ENCODE data around the gene PODXL2.
A peak's percentile ranks its signal among the peaks of the same experiment; 100 is the strongest.
"Not testable (repeated sequence)": the region's sequence is repeated elsewhere in the genome, so short reads cannot be mapped to it uniquely, and the experiment has no call there.

Gene PODXL2

DNA sequence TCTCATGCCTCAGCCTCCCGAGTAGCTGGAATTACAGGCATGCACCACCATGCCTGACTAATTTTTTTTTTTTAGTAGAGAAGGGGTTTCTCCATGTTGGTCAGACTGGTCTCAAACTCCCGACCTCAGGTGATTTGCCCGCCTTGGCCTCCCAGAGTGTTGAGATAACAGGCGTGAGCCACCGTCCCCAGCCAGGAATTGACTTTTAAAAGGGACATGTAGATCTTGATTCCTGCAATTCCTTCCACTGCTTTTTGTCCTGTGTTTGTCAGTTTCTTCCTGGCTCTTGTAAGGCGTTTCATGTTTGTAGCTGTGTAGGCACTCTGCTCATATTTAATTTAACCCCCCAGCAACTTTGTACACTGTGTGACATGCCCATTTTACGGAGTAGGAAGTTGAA is 23.4 kb upstream of the PODXL2 start:
- DNase-seq: not testable (repeated sequence)

DNA sequence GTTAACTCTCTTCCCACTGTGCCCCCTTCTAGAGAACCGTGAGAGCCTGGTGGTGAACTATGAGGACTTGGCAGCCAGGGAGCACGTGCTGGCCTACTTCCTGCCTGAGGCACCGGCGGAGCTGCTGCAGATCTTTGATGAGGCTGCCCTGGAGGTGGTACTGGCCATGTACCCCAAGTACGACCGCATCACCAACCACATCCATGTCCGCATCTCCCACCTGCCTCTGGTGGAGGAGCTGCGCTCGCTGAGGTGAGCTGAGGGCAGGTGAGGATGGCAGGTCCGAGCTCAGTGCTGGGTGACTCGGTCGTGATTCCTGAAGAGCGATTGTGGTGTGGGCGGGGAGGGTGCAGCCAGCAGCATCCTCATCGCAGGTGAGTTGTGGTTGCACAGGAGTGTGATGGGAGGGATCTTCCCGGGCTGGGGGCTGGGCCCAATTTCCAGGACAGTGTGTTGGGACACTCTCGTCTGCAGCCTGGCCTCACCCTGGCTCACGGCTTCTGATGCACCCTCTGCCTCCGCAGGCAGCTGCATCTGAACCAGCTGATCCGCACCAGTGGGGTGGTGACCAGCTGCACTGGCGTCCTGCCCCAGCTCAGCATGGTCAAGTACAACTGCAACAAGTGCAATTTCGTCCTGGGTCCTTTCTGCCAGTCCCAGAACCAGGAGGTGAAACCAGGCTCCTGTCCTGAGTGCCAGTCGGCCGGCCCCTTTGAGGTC is 22.7 kb upstream of the PODXL2 start:
- DNase-seq: no peak

DNA sequence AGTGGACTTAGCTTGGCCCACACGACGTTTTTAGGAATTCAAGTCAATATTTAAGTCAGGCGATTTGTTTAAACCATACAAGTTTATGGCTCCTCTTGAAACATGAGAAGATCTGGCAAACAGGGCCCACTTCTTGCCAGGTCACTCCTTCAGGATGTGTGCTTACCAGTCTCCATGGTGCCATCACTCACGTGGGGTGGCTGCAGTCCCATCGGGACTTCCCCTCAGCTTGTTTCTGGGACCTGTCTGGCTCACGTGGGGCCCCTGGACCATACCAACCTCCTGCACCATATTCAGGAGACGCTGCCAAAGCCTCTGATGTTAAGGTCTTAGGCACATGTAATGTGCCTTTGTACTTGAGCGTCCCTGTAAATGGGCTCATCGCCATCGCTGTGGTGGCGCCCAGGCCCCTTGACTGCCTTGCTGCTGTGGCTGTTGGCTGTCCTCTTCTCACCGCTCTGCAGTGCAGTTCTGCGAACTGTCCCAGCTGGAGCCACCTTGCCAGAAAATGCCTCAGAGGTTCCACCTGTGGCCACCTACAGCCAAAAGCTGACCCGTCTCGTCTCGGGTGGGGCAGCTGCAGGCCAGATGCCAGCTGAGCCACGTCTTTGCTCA is 21.9 kb upstream of the PODXL2 start:
- no peak for DNase-seq

DNA sequence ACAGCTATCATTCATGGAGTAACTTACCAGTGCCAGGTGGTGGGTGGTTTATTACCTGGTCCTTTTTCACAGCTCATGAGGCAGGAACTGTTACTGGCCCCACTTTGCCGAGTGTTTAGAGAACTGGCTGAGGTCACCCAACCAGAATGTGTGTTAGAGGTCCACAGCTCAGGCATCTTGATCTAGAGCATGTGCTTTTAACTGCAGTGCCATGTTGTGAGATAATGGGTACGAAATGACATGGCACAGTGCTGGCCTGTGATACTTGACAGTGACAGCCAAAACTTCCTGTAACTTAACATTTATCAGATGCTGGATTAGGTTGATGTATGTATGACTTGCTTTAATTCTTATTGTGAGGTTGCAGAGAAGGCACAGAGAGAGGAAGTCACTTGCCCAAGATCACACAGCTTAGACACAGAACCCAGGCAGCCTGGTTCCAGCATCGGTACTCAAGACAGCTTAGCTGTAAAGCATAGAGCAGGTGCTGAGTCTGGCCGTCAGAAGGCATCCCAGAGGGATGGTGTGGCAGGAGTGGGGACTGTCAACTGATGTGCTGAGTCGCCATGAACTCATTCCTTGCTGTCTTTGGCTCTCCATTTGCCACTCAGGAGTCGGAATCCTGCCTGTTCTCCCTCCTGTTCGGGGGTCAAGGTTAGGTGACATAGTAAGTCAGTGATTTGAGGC is 21.2 kb upstream of the PODXL2 start:
- DNase-seq: no peak

DNA sequence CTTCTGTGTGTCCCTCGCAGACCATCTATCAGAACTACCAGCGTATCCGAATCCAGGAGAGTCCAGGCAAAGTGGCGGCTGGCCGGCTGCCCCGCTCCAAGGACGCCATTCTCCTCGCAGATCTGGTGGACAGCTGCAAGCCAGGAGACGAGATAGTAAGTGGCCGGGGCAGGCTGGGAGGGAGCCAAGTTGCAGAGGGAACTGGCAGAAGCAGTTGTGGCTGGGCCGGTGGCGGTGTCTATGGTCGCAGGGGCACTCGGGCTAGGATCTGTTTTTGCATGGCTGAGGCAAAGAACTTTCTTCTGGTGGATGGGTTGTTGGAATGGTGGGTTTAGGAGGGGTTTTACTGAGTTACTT is 20.6 kb upstream of the PODXL2 start:
- DNase-seq: no peak

DNA sequence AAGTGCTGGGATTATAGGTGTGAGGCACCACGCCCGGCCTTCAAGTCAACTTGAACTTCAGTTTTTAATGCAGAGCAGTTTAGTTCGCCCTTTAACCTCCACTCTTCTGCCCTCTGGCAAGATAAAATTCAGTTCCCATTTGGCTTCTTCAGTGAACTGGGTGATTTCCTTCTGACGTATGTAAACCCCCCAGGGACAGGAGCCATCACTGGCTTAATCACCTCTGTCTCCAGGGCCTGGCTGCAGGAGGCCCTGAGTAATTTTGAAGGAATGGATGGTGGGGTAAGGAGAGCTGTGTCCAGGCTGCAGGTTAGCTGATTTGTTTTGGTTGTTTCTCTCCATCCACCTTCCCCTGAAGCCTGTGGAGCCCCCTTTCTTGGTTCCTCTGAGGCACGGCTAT is 18.9 kb upstream of the PODXL2 start:
- no peak for DNase-seq

DNA sequence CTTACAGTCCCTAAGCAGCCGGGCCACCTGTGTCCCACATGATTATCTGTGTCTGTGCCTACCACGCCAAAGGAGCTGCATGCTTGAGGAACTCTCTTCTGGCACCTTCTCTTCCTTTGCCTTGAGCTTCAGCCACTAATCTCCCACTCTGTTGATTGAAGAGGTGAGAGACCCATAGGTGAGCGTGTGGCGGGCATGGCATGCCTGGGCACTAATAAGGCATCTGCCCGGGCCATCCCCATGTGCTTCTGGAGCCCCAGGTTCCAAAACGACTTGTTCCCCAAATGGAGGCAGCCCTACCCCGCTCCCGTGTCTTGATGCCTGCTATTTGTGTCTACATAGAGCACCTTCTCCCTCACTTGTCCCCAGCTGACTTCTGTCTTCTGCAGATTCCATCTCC is 17.7 kb upstream of the PODXL2 start:
- no peak for DNase-seq

DNA sequence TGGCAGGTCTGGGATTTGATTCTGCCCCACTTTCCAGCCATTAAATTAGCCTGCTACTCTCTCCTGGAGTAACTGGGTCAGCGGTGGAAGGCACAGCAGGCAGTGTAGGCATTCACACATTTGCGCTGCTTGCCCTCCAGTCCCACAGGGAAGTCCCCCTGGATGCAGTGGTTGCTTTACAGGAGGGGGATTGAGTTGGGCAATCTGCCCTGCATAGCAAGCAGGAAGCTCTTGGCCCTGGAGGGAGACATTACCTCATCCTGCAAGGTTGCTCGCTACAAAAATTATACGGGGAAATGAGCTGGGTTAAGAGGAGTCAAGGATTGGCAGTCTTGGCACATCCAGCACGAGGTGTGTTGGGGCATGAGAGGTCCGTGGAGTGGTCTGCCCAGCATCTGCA is 16.0 kb upstream of the PODXL2 start:
- DNase-seq: no peak

DNA sequence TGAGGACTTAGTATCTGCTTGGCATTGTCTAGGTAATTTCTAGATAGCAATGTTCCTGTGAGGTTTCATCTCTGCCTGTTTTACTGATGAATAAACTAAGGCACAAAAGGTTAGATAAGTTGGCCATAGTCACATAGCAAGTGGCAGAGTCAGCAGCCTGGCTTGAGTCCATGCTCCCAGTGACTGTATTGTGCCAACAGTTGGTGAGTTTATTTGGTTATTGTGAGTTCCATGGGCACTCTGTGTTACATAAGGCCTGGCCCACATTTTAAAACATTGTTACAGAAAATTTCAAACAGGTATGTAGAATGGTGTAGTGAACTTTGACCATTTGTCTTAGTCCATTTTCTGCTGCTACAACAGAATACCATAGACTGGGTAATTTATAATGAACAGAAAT is 15.6 kb upstream of the PODXL2 start:
- no peak for DNase-seq

DNA sequence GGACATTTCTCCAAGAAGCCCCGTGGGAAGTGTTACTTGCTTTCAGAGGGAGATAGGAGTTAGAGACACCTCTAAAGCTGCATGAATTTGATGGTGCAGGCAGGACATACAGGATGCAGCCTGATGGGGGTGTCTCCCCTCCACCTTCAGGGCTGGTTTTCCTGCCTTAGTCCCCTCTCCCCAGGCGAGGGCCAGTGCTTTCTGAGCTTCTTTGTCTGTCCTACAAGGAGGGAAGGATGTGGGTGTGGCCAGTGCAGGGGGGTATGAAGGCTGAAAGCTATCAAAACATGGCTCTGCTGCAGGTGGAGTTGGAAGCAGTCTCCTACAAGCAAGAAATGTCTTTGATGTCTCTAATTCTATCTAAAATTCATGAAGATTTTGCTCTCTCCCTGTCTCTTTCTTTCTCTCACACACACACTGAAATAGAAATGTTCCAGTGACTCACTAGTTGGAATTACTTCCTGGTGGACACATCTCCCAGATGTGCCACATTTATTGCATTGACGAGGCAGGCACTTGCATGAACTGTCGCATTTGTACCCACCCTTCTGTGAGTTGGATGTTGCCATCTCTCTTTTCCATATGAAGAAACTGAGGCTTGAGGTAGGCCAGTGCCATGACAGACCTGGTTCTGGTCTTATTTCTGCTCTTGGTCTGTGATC is 13.9 kb upstream of the PODXL2 start:
- DNase-seq: no peak

DNA sequence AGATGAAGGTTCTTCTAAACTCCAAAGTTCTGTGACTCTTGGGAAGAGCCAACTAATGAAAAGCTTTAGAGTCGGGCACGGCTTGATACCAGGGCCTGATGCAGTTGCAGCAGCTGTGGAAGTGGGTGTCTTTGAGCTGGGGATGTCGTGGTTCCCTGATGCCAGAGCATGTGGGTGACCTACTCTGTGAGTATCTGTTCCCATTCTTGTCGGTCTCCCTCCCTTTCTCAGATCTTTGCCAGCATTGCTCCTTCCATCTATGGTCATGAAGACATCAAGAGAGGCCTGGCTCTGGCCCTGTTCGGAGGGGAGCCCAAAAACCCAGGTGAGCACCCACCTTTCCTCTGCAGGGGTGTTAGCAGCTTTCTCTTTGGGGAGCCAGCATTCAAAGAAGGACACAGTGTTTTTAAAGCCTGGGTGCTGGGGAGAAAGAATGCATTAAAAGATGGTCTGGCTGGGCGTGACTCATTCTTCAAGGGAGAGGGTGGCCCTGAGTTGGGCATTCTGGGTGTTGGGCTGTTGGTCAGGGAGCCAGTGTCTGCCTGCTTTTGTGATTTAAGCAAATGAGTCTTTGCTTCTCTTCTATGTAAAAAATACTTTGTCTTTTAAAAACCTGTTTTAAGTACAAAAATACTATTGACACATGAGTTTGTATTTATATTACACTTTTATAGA is 13.2 kb upstream of the PODXL2 start:
- no peak for DNase-seq

DNA sequence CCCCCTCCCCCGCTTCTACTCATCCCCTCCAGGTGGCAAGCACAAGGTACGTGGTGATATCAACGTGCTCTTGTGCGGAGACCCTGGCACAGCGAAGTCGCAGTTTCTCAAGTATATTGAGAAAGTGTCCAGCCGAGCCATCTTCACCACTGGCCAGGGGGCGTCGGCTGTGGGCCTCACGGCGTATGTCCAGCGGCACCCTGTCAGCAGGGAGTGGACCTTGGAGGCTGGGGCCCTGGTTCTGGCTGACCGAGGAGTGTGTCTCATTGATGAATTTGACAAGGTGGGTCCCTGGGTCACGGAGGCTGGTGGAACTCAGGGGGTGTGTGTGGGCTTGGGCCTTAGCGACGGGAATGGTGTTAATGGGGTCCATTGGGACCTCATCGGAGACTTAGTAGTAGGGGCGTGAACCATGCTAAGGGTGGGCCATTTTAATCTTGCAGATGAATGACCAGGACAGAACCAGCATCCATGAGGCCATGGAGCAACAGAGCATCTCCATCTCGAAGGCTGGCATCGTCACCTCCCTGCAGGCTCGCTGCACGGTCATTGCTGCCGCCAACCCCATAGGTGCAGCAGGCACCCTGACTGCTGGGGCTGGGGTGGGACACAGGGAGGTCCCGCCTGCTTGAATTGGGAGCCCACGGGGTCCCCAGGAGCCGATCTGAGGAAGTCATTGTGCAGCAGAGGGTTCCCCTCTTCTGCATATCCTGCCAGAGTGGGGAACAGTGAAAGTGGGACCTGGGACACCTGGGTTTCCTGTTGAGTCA is 12.0 kb upstream of the PODXL2 start:
- DNase-seq: no peak

DNA sequence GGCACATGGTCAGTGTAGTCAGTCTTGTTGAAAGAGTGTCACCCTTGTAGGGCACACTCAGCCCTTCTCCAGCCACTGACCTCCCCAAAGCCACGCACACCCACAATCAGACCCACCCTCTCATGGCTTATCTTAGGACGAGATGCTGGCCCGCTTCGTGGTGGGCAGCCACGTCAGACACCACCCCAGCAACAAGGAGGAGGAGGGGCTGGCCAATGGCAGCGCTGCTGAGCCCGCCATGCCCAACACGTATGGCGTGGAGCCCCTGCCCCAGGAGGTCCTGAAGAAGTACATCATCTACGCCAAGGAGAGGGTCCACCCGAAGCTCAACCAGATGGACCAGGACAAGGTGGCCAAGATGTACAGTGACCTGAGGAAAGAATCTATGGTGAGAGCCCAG is 10.1 kb upstream of the PODXL2 start:
- DNase-seq: no peak

DNA sequence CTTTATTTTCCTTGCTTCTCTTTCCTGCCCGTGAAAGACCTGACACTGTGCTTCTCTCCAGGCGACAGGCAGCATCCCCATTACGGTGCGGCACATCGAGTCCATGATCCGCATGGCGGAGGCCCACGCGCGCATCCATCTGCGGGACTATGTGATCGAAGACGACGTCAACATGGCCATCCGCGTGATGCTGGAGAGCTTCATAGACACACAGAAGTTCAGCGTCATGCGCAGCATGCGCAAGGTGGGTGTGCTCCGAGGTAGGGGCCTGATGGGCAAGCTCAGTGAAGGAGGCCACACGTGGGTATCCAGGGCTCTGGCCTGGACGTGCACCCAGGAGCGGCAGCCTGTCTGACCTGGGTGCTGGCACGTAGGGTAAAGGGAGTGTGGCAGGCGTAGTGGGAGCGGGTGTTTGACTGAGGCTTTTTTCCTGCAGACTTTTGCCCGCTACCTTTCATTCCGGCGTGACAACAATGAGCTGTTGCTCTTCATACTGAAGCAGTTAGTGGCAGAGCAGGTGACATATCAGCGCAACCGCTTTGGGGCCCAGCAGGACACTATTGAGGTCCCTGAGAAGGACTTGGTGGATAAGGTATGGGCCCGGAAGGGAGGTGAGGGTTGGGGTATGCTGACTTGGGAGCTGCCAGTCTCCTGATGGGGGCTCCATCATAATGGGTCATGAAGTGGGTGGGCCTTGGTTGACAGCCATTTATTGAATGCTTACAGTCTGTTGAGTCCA is 8.2 kb upstream of the PODXL2 start:
- no peak for DNase-seq

DNA sequence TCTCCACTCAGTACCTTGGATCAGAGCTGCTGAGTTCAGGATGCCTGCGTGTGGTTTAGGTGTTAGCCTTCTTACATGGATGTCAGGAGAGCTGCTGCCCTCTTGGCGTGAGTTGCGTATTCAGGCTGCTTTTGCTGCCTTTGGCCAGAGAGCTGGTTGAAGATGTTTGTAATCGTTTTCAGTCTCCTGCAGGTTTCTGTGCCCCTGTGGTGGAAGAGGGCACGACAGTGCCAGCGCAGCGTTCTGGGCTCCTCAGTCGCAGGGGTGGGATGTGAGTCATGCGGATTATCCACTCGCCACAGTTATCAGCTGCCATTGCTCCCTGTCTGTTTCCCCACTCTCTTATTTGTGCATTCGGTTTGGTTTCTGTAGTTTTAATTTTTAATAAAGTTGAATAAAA is 7.0 kb upstream of the PODXL2 start:
- DNase-seq: no peak

DNA sequence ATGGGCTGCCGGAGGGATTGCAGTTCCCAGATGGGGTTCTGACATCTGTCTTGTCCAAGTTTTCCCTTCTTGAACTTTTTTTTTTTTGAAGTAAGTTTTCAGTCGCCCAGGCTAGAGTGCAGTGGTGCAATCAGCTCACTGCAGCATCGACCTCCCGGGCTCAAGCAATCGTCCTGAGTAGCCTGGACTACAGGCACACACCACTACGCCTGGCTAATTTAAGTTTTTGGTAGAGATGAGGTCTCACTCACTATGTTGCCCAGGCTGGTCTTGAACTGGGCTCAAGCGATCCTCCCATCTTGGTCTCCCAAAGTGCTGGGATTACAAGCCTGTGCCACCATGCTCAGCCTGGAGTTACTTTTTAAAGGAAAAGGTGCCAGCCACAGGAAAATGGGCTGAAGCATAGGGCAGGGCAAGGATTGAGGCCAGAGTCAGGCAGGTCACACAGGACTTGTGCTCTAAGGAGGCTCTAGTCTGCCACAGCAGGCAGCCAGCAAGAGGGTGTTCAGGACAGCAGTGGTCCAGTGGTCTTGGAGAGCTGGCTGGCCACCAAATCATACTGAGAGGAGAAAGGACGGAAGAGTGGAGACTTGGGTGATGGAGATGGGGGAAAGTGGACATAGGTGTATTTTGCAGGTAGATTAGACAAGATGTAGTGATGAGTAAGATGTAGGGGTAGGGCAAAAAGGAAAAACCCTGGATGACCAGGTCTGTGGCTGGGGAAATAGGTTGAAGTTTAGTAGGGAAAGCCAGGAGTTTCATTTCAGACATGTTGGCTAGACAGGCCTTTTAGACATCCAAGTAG is 6.0 kb upstream of the PODXL2 start:
- no peak for DNase-seq

DNA sequence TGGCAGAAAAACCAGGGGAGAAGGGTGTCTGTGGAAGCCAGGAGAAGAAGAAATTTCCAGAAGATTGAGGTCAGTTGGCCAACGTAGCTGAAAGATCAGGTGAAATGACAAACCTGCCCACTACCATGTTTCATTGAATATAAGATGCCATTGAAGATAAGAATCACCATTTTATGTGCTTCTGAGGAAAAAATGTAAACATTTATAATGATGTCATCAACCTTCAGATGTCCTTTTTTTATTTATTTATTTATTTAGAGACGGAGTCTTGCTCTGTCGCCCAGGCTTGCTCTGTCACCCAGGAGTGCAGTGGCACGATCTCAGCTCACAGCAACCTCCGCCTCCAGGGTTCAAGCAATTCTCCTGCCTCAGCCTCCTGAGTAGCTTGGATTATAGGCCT is 4.9 kb upstream of the PODXL2 start:
- no peak for DNase-seq

DNA sequence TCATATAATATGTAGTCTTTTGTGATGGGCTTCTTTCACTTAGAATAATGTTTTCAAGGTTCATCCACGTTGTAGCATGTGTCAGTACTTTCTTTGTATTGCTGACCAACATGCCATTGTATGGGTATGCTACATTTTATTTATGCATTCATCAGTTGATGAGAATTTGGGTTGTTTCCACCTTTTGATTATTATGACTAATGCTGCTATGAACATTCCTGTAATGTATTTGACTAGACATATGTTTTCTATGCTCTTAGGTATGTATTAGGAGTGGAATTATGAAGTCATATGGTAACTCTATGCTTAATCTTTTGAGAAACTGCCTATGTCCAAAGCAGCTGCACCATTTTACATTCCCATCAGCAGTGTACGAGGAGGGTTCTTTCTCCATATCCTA is 3.2 kb upstream of the PODXL2 start:
- DNase-seq: no peak

DNA sequence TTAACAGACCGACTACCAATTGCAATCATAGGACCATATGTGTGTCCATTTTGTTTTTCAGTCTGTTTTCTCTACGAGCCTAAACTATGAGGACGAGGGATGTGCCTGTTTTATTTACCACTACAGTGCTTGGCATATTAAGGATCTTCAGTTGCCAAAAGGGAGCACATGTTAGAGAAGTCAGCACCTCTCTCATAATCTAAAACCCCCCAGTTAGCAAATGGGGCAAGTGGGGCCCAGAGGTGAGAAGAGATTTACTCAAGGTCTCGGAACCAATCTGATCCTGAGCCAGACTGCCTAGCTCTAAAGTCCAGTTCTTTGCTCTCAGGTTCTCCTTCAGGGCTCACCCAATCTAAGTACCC is 578 bp upstream of the PODXL2 start:
- no peak for DNase-seq

DNA sequence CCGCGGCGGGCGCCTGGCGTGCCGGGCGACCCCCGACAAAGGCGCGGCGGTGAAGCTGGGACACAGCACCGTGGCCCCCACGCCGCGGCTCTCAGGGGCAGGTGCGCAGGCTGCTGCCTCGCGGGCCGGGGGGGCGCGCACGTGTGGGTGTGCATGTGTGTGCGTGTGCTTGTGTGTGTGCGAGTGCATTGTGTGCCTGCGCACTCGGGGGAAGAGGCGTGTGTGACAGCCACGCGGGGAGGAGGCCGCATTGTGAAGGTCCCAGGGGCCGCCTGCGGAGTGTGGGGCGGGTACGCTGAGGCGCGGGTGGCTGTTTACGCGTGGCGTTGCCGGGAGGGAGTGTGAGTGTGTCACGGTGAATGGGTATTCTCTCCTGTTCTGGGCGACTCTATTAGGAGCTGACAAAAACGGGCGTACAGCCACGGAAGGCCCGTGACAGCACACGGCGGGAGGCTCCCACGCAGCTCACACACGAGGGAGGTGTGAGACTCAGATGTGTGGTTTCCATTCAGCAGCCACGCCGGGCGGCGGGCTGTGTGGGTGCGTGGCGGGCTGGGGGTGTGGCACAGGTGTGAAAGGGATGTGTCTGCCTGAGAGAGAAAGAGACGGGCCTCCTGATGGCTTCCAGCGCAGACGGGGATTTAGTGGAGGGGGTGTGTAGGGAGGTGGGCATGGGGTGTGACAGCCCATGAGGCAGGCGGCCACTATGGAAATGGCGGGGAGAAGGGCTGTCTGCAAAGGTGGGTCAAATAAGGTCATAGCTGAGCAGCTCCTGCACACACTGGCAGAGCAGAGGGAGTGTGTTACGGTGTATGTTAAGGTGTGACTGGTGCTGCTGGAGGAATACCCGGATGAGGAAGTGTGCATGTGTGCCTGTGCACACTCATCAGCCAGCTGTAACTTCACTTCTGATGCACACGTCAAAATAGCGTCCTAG is 750 bp downstream of the PODXL2 start:
- peak; percentile 47 for DNase-seq

All from CD4-positive, alpha-beta T cell treated with Interleukin-6 for 4 hours (primary cell).